HL-60 (cell line): ENCODE measurements around the gene OR10AG1.

ENCODE experiments used
- CTCF ChIP-seq: IDR thresholded peaks from one replicate; pipeline ENCODE4 v1.5.1; 2011; ENCODE audit warnings: low read length, control low read depth, inconsistent platforms; ENCODE audit not compliant: insufficient read depth
- POLR2AphosphoS5 ChIP-seq: IDR thresholded peaks from 2 replicates; pipeline ENCODE4 v1.6.1; 2012; ENCODE audit warnings: low read depth
- REST ChIP-seq: IDR thresholded peaks from 2 replicates; pipeline ENCODE4 v1.6.1; 2012; ENCODE audit warnings: low read depth; ENCODE audit not compliant: insufficient replicate concordance

GRCh38 chr11:56013805-56014204, 44.1 kb upstream of the OR10AG1 start:
- no peak for TF ChIP-seq CTCF
- no peak for TF ChIP-seq POLR2AphosphoS5
- TF ChIP-seq REST: no peak
